Osteoblast (primary cell): ENCODE measurements around the gene EPHX1. TPM values are rescaled to one million over a fixed set of nuclear protein-coding genes. Genes with fewer than 3 reads are reported as not detected.
A peak's percentile ranks its signal among the peaks of the same experiment; 100 is the strongest.

ENCODE experiments used
- DNase-seq: peaks from one replicate; pipeline ENCODE4 v3.0.0; 2011; ENCODE audit warnings: low spot score, mixed read lengths; ENCODE audit not compliant: insufficient read length; ENCODE audit errors: missing footprints
- H2AFZ ChIP-seq: 2 replicates; pipeline ENCODE4 v1.6.0; 2011; ENCODE audit warnings: mild to moderate bottlenecking, low read length
- H3K27ac ChIP-seq: 2 replicates; pipeline ENCODE4 v1.5.1; 2011; ENCODE audit warnings: mild to moderate bottlenecking, low read depth, low read length, moderate library complexity
- H3K27me3 ChIP-seq: 2 replicates; pipeline ENCODE4 v1.6.0; 2012; ENCODE audit warnings: mild to moderate bottlenecking, control low read depth, inconsistent platforms, low read length, moderate library complexity; ENCODE audit not compliant: insufficient read depth
- H3K36me3 ChIP-seq: 2 replicates; pipeline ENCODE4 v1.5.1; 2011; ENCODE audit warnings: mild to moderate bottlenecking, low read length, control low read depth, moderate library complexity; ENCODE audit not compliant: insufficient read depth
- H3K4me1 ChIP-seq: 2 replicates; pipeline ENCODE4 v1.5.1; 2011; ENCODE audit warnings: mild to moderate bottlenecking, low read length, control low read depth, moderate library complexity; ENCODE audit not compliant: insufficient read depth
- H3K4me2 ChIP-seq: 2 replicates; pipeline ENCODE4 v1.6.0; 2011; ENCODE audit warnings: mild to moderate bottlenecking, low read length; ENCODE audit not compliant: insufficient read depth
- H3K4me3 ChIP-seq: fragments of 200-600 bp; sonication (generic); 3 replicates; pipeline ENCODE4 v1.5.1; 2012; ENCODE audit warnings: mild to moderate bottlenecking, low read length, inconsistent platforms; ENCODE audit not compliant: insufficient read depth
- H3K79me2 ChIP-seq: 2 replicates; pipeline ENCODE4 v1.6.0; 2012; ENCODE audit warnings: mild to moderate bottlenecking, low read length, control low read depth, inconsistent platforms; ENCODE audit not compliant: insufficient read depth
- H3K9me3 ChIP-seq: 2 replicates; pipeline ENCODE4 v1.5.1; 2011; ENCODE audit warnings: low read depth, low read length, control low read depth
- H4K20me1 ChIP-seq: 2 replicates; pipeline ENCODE4 v1.6.0; 2012; ENCODE audit warnings: mild to moderate bottlenecking, low read length, control low read depth; ENCODE audit not compliant: insufficient read depth
- CTCF ChIP-seq: IDR thresholded peaks from 2 replicates; pipeline ENCODE4 v1.5.1; 2011; ENCODE audit warnings: mild to moderate bottlenecking, low read depth, low read length, moderate library complexity; ENCODE audit errors: extremely low read depth
- total RNA-seq: library from RNA; depleted of rRNA; stranded (reverse); fragments of >200 nt; gene quantifications from 2 replicates; pipeline ENCODE4 v1.2.3, GENCODE V29; 2012

The EPHX1 gene
- total RNA-seq, 1 donor = 67.0 TPM

- H3K4me2 ChIP-seq = peak overlapping the region; percentile 95
- peak overlapping the region; percentile 99 for H3K4me3 ChIP-seq
- no peak overlapping the region for H3K27ac ChIP-seq
- peaks cover 7% of the 10 kb centered on the region for H3K36me3 ChIP-seq
- H3K79me2 ChIP-seq = peaks cover 50% of the 10 kb centered on the region
- H3K4me1 ChIP-seq = peaks cover 31% of the 10 kb centered on the region
- peak; percentile 77 for DNase-seq
- no peak for TF ChIP-seq CTCF
- H3K27me3 ChIP-seq = no peaks in the 10 kb centered on the region
- no peaks in the 10 kb centered on the region for H3K9me3 ChIP-seq
- H2AFZ ChIP-seq = no peak overlapping the region
- peaks cover 31% of the 10 kb centered on the region for H4K20me1 ChIP-seq
These were observed 70.7 kb downstream of the EPHX1 start for GRCh38 chr1:225880636-225881035.

GRCh38 chr1:225881081-225881958 is 71.4 kb downstream of the EPHX1 start:
- peaks cover 28% of the 10 kb centered on the region for H4K20me1 ChIP-seq
- peak overlapping the region; percentile 98 for H2AFZ ChIP-seq
- H3K4me2 ChIP-seq = peak overlapping the region; percentile 95
- no peak for TF ChIP-seq CTCF
- peak overlapping the region; percentile 72 for H3K27ac ChIP-seq
- peak overlapping the region; percentile 99 for H3K4me3 ChIP-seq
- no peaks in the 10 kb centered on the region for H3K27me3 ChIP-seq
- peaks cover 47% of the 10 kb centered on the region for H3K79me2 ChIP-seq
- DNase-seq = peak; percentile 93
- H3K4me1 ChIP-seq = peaks cover 31% of the 10 kb centered on the region
- no peaks in the 10 kb centered on the region for H3K9me3 ChIP-seq
- H3K36me3 ChIP-seq = peaks cover 2% of the 10 kb centered on the region

GRCh38 chr1:225881959-225882693 is 72.2 kb downstream of the EPHX1 start, which contains the start of gene TMEM63A:
Gene TMEM63A (minus strand): TSS chr1:225882380. CDS start chr1:225877580, 4,800 bp downstream.
- Histone ChIP-seq H3K4me3 (peak within 1 kb of the TSS; percentile 99), H3K4me2 (peak within 1 kb of the TSS; percentile 95), H3K27me3 (no peaks in the 10 kb centered on the region), H3K27ac (peak within 1 kb of the TSS; percentile 72), H3K4me1 (peaks cover 30% of the 10 kb centered on the region), H3K9me3 (no peaks in the 10 kb centered on the region), H4K20me1 (peaks cover 28% of the 10 kb centered on the region), H3K79me2 (peaks cover 43% of the 10 kb centered on the region), H3K36me3 (no peaks in the 10 kb centered on the region), H2AFZ (peak within 1 kb of the TSS; percentile 98)
- DNase-seq = peak; percentile 100
- TF ChIP-seq CTCF = peak; percentile 23
